HEK293 (cell line): ENCODE measurements around the gene SLC25A19.

Source experiments
- CTCF ChIA-PET: fragments of 350-600 bp; formaldehyde crosslinking; extraction: SDS; loops from one replicate; lab custom pipeline; 2021; ENCODE audit warnings: antibody characterized with exemption; lab: Yijun Ruan, JAX
- POLR2A ChIA-PET: fragments of 300-600 bp; formaldehyde crosslinking; extraction: SDS; loops from one replicate; lab custom pipeline; 2020; ENCODE audit warnings: antibody characterized with exemption, inconsistent platforms; lab: Yijun Ruan, JAX
- H3K27ac ChIP-seq: fragments of 200-500 bp; sonication (Bioruptor generic); 2 replicates; pipeline ENCODE4 v1.5.1; 2014; ENCODE audit warnings: low read depth, low read length, control low read depth, inconsistent platforms; ENCODE audit errors: extremely low read depth
- H3K36me3 ChIP-seq, 2 experiments: fragments of 200-500 bp in 1 of 2; sonication (Bioruptor generic) in 1 of 2; 1 replicate in 1 of 2; 2 replicates in 1 of 2; pipeline ENCODE4 v1.5.1; 2014 to 2017; ENCODE audit warnings: inconsistent platforms in 2 of 2, low read length in 2 of 2; ENCODE audit not compliant: control insufficient read depth in 2 of 2, insufficient read depth in 1 of 2
- H3K4me1 ChIP-seq: fragments of 200-500 bp; sonication (Bioruptor generic); 2 replicates; pipeline ENCODE4 v1.5.1; 2014; ENCODE audit warnings: mild to moderate bottlenecking, low read length, inconsistent platforms; ENCODE audit not compliant: control insufficient read depth, insufficient read depth
- H3K4me3 ChIP-seq: 2 replicates; pipeline ENCODE4 v1.5.1; 2011; ENCODE audit warnings: low read depth, mild to moderate bottlenecking, control low read depth, low read length, moderate library complexity
- H3K9me3 ChIP-seq: fragments of 200-500 bp; sonication (Bioruptor generic); 2 replicates; pipeline ENCODE4 v1.5.1; 2014; ENCODE audit warnings: low read depth, low read length, inconsistent platforms; ENCODE audit not compliant: control insufficient read depth, insufficient read depth
- KLF1 ChIP-seq: fragments of 450-650 bp; formaldehyde crosslinking; IDR thresholded peaks from 2 replicates; pipeline ENCODE4 v1.5.1; 2016; ENCODE audit warnings: missing biosample characterization, missing genetic modification characterization
- KLF16 ChIP-seq: fragments of 450-650 bp; formaldehyde crosslinking; IDR thresholded peaks from 2 replicates; pipeline ENCODE4 v1.5.1; 2017; ENCODE audit warnings: missing biosample characterization, missing genetic modification characterization
- KLF9 ChIP-seq: fragments of 450-650 bp; formaldehyde crosslinking; IDR thresholded peaks from 2 replicates; pipeline ENCODE4 v1.5.1; 2016; ENCODE audit warnings: missing biosample characterization, missing genetic modification characterization, low read depth
- OSR2 ChIP-seq: fragments of 450-650 bp; formaldehyde crosslinking; IDR thresholded peaks from 2 replicates; pipeline ENCODE4 v1.5.1; 2016; ENCODE audit warnings: missing biosample characterization, missing genetic modification characterization
- SP3 ChIP-seq: fragments of 450-650 bp; formaldehyde crosslinking; IDR thresholded peaks from 2 replicates; pipeline ENCODE4 v1.5.1; 2016; ENCODE audit warnings: missing biosample characterization, missing genetic modification characterization
- SP7 ChIP-seq: fragments of 450-650 bp; formaldehyde crosslinking; IDR thresholded peaks from 2 replicates; pipeline ENCODE4 v1.5.1; 2016; ENCODE audit warnings: missing biosample characterization, missing genetic modification characterization
- TRIM28 ChIP-seq: IDR thresholded peaks from 2 replicates; pipeline ENCODE4 v1.6.1; 2011; ENCODE audit warnings: low read length, control low read depth, borderline replicate concordance
- ZEB2 ChIP-seq: fragments of 450-650 bp; formaldehyde crosslinking; IDR thresholded peaks from 2 replicates; pipeline ENCODE4 v1.5.1; 2016; ENCODE audit warnings: missing biosample characterization, missing genetic modification characterization
- ZNF146 ChIP-seq: fragments of 450-650 bp; formaldehyde crosslinking; IDR thresholded peaks from 2 replicates; pipeline ENCODE4 v1.5.1; 2016; ENCODE audit warnings: missing biosample characterization, missing genetic modification characterization
- ZNF169 ChIP-seq: fragments of 450-650 bp; formaldehyde crosslinking; IDR thresholded peaks from 2 replicates; pipeline ENCODE4 v1.5.1; 2016; ENCODE audit warnings: missing biosample characterization, missing genetic modification characterization
- ZNF174 ChIP-seq: fragments of 450-650 bp; formaldehyde crosslinking; IDR thresholded peaks from 2 replicates; pipeline ENCODE4 v1.5.0; 2017; ENCODE audit warnings: missing biosample characterization, mild to moderate bottlenecking, missing genetic modification characterization
- ZNF239 ChIP-seq: fragments of 450-650 bp; formaldehyde crosslinking; IDR thresholded peaks from 2 replicates; pipeline ENCODE4 v1.5.1; 2016; ENCODE audit warnings: missing biosample characterization, missing genetic modification characterization
- ZNF24 ChIP-seq: fragments of 450-650 bp; formaldehyde crosslinking; IDR thresholded peaks from 2 replicates; pipeline ENCODE4 v1.5.1; 2016; ENCODE audit warnings: missing biosample characterization, missing genetic modification characterization
- ZNF302 ChIP-seq: fragments of 450-650 bp; formaldehyde crosslinking; IDR thresholded peaks from 2 replicates; pipeline ENCODE4 v1.5.1; 2016; ENCODE audit warnings: missing biosample characterization, missing genetic modification characterization, low read depth
- ZNF404 ChIP-seq: fragments of 450-650 bp; formaldehyde crosslinking; IDR thresholded peaks from 2 replicates; pipeline ENCODE4 v1.5.1; 2017; ENCODE audit warnings: missing biosample characterization, missing genetic modification characterization
- ZNF510 ChIP-seq: fragments of 450-650 bp; formaldehyde crosslinking; IDR thresholded peaks from 2 replicates; pipeline ENCODE4 v1.5.1; 2018; ENCODE audit warnings: mild to moderate bottlenecking, missing genetic modification characterization, missing biosample characterization; ENCODE audit not compliant: insufficient replicate concordance
- ZNF561 ChIP-seq: fragments of 450-650 bp; IDR thresholded peaks from 2 replicates; pipeline ENCODE4 v1.5.1; 2018; ENCODE audit warnings: missing biosample characterization, missing genetic modification characterization, borderline replicate concordance
- ZNF585B ChIP-seq: fragments of 450-650 bp; formaldehyde crosslinking; IDR thresholded peaks from 2 replicates; pipeline ENCODE4 v1.5.1; 2016; ENCODE audit warnings: missing biosample characterization, missing genetic modification characterization
- ZNF624 ChIP-seq: fragments of 450-650 bp; formaldehyde crosslinking; IDR thresholded peaks from 2 replicates; pipeline ENCODE4 v1.5.1; 2017; ENCODE audit warnings: missing biosample characterization, missing genetic modification characterization
- ZNF629 ChIP-seq: fragments of 450-650 bp; formaldehyde crosslinking; IDR thresholded peaks from 2 replicates; pipeline ENCODE4 v1.5.1; 2017; ENCODE audit warnings: missing biosample characterization, missing genetic modification characterization
- ZNF660 ChIP-seq: fragments of 450-650 bp; IDR thresholded peaks from 2 replicates; pipeline ENCODE4 v1.5.1; 2018; ENCODE audit warnings: missing biosample characterization, mild to moderate bottlenecking, missing genetic modification characterization
- ZNF777 ChIP-seq: fragments of 450-650 bp; formaldehyde crosslinking; IDR thresholded peaks from 2 replicates; pipeline ENCODE4 v1.5.1; 2017; ENCODE audit warnings: missing biosample characterization, missing genetic modification characterization, borderline replicate concordance
- ZXDB ChIP-seq: fragments of 450-650 bp; formaldehyde crosslinking; IDR thresholded peaks from 2 replicates; pipeline ENCODE4 v1.5.1; 2016; ENCODE audit warnings: missing biosample characterization, missing genetic modification characterization
- TF ChIP-seq, protein P1 (sequence below): fragments of 450-650 bp; formaldehyde crosslinking; IDR thresholded peaks from 2 replicates; pipeline ENCODE4 v1.5.1; 2016; ENCODE audit warnings: missing biosample characterization, missing genetic modification characterization
- TF ChIP-seq, protein P2 (sequence below): fragments of 450-650 bp; formaldehyde crosslinking; IDR thresholded peaks from 2 replicates; pipeline ENCODE4 v1.5.1; 2016; ENCODE audit warnings: missing biosample characterization, missing genetic modification characterization
- TF ChIP-seq, protein P3 (sequence below): fragments of 450-650 bp; IDR thresholded peaks from 2 replicates; pipeline ENCODE4 v1.5.1; 2018; ENCODE audit warnings: missing biosample characterization, mild to moderate bottlenecking, missing genetic modification characterization
- TF ChIP-seq, protein P4 (sequence below): fragments of 450-650 bp; formaldehyde crosslinking; IDR thresholded peaks from 2 replicates; pipeline ENCODE4 v1.5.1; 2016; ENCODE audit warnings: missing biosample characterization, missing genetic modification characterization
- TF ChIP-seq, protein P5 (sequence below): fragments of 450-650 bp; IDR thresholded peaks from 2 replicates; pipeline ENCODE4 v1.5.1; 2018; ENCODE audit warnings: missing biosample characterization, missing genetic modification characterization

SLC25A19 gene

DNA sequence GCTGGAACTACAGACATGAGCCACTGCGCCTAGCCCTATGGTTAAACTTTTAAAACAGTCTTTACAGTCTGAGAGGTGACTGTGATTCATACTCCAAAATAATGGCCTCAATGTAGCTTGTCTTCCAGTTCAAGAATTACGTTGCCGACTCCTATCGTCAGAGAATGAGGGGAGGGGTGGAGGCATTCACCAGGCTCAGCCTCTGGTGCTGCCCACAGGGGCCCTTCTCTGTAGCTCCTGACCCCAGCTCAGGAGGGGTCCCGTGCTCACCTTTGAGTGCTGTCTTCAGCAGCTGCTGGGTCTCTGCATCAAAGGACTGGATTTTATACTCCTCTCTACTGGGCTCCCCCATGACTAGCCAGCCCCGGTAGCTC, 19.4 kb downstream of the SLC25A19 start (continued):
- TF ChIP-seq ZNF624 (tag by site-specific recombination), result no peak
- TF ChIP-seq, protein P1, sequence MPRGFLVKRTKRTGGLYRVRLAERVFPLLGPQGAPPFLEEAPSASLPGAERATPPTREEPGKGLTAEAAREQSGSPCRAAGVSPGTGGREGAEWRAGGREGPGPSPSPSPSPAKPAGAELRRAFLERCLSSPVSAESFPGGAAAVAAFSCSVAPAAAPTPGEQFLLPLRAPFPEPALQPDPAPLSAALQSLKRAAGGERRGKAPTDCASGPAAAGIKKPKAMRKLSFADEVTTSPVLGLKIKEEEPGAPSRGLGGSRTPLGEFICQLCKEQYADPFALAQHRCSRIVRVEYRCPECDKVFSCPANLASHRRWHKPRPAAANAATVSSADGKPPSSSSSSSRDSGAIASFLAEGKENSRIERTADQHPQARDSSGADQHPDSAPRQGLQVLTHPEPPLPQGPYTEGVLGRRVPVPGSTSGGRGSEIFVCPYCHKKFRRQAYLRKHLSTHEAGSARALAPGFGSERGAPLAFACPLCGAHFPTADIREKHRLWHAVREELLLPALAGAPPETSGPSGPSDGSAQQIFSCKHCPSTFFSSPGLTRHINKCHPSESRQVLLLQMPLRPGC (tag by site-specific recombination), result no peak
- TF ChIP-seq ZNF302 (tag by site-specific recombination), result no peak
- TF ChIP-seq ZNF510 (tag by site-specific recombination), result no peak
- no peak for TF ChIP-seq ZNF585B
- TF ChIP-seq KLF16, result no peak
- no peak for TF ChIP-seq ZNF174 (tag by site-specific recombination)
- TF ChIP-seq ZNF660 (tag by site-specific recombination), result 0 out of 2 replicates have a peak, but pooled peaks have one; percentile 5
- no peak for TF ChIP-seq ZNF404 (tag by site-specific recombination)

DNA sequence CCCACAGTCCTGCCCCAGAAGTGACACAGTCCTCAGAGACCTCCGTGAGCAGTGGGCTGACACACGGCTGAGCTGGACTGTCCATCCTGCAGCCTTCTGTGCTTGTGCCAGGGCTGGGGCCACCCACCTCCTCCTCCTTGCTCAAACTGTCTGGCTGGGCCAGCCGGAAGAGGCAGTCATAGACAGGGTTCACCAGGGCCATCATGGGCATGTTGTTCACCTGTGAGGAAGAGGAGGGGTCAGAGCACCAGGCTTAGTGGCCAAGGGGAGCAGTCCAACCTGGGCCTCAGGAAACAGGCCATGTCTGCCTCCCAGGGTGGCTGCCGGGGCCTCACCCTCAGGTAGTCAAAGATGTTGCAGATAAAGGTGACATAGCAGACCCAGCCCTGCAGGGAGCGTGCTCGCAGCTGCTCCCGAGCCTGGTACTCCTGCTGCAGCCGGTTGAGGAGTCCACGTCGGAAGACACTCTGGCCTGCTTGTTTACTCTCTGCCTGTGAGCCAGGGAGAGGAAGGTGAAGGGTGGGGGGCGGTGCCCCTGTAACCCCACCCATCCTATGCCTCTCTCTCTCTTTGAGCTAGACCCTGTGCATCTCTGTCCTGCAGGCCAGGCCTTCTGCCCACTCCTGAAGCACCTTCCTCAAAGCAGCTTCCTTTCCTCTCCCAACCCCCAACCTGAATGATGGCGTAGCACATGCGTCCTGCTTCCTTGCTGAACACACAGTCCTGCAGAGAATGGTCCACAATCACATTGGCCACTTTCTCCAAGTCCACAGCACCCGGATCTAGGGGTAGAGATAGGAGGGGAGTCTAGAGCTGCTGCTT, 21.6 kb downstream of the SLC25A19 start:
- ChIA-PET POLR2A (interaction anchor here (0.7 to 5.2 kb wide), 8 partner anchors 18 to 249 kb away, joined by 3 to 26 read pairs (median 5); partner anchors contain the start of genes GRB2, NUP85, SLC25A19 and TSEN54), CTCF (interaction anchor here (0.7 to 4.6 kb wide), 5 partner anchors 29 to 254 kb away, joined by 3 to 22 read pairs (median 3); no protein-coding TSS in a partner anchor)
- Histone ChIP-seq H3K9me3 (no peaks in the 10 kb centered on the region), H3K4me3 (no peak overlapping the region), H3K36me3 (peaks cover 29 to 58% of the 10 kb centered on the region in 2 experiments), H3K4me1 (peaks cover 9% of the 10 kb centered on the region; the same call in 1 of the 2 replicates), H3K27ac (0 out of 2 replicates have a peak overlapping the region, but pooled peaks have one; percentile 21)
- TF ChIP-seq KLF1 (tag by site-specific recombination) (peak; percentile 90), ZXDB (no peak), SP7 (tag by site-specific recombination) (0 out of 2 replicates have a peak, but pooled peaks have one; percentile 9), ZNF239 (tag by site-specific recombination) (no peak), ZEB2 (tag by site-specific recombination) (peak; percentile 43; the same call in 1 of the 2 replicates), TRIM28 (0 out of 2 replicates have a peak, but pooled peaks have one; percentile 15), SP3 (tag by site-specific recombination) (peak; percentile 43; the same call in 1 of the 2 replicates), KLF9 (tag by site-specific recombination) (peak; percentile 39; the same call in 1 of the 2 replicates), ZNF302 (tag by site-specific recombination) (no peak), ZNF24 (no peak), ZNF169 (tag by site-specific recombination) (no peak), ZNF146 (no peak), ZNF777 (tag by site-specific recombination) (no peak), OSR2 (tag by site-specific recombination) (0 out of 2 replicates have a peak, but pooled peaks have one; percentile 47), ZNF561 (peak; percentile 37; the same call in 1 of the 2 replicates), ZNF629 (tag by site-specific recombination) (peak; percentile 25)
- TF ChIP-seq, protein P2, sequence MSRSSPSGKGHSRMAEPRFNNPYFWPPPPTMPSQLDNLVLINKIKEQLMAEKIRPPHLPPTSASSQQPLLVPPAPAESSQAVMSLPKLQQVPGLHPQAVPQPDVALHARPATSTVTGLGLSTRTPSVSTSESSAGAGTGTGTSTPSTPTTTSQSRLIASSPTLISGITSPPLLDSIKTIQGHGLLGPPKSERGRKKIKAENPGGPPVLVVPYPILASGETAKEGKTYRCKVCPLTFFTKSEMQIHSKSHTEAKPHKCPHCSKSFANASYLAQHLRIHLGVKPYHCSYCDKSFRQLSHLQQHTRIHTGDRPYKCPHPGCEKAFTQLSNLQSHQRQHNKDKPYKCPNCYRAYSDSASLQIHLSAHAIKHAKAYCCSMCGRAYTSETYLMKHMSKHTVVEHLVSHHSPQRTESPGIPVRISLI (tag by site-specific recombination), result no peak
- TF ChIP-seq, protein P3, sequence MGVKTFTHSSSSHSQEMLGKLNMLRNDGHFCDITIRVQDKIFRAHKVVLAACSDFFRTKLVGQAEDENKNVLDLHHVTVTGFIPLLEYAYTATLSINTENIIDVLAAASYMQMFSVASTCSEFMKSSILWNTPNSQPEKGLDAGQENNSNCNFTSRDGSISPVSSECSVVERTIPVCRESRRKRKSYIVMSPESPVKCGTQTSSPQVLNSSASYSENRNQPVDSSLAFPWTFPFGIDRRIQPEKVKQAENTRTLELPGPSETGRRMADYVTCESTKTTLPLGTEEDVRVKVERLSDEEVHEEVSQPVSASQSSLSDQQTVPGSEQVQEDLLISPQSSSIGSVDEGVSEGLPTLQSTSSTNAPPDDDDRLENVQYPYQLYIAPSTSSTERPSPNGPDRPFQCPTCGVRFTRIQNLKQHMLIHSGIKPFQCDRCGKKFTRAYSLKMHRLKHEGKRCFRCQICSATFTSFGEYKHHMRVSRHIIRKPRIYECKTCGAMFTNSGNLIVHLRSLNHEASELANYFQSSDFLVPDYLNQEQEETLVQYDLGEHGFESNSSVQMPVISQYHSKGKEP (tag by site-specific recombination), result peak; percentile 58; the same call in 1 of the 2 replicates
- TF ChIP-seq, protein P4, sequence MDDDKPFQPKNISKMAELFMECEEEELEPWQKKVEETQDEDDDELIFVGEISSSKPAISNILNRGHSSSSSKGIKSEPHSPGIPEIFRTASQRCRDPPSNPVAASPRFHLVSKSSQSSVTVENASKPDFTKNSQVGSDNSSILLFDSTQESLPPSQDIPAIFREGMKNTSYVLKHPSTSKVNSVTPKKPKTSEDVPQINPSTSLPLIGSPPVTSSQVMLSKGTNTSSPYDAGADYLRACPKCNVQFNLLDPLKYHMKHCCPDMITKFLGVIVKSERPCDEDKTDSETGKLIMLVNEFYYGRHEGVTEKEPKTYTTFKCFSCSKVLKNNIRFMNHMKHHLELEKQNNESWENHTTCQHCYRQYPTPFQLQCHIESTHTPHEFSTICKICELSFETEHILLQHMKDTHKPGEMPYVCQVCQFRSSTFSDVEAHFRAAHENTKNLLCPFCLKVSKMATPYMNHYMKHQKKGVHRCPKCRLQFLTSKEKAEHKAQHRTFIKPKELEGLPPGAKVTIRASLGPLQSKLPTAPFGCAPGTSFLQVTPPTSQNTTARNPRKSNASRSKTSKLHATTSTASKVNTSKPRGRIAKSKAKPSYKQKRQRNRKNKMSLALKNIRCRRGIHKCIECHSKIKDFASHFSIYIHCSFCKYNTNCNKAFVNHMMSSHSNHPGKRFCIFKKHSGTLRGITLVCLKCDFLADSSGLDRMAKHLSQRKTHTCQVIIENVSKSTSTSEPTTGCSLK, result no peak
- TF ChIP-seq, protein P5, sequence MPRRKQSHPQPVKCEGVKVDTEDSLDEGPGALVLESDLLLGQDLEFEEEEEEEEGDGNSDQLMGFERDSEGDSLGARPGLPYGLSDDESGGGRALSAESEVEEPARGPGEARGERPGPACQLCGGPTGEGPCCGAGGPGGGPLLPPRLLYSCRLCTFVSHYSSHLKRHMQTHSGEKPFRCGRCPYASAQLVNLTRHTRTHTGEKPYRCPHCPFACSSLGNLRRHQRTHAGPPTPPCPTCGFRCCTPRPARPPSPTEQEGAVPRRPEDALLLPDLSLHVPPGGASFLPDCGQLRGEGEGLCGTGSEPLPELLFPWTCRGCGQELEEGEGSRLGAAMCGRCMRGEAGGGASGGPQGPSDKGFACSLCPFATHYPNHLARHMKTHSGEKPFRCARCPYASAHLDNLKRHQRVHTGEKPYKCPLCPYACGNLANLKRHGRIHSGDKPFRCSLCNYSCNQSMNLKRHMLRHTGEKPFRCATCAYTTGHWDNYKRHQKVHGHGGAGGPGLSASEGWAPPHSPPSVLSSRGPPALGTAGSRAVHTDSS, result peak; percentile 38; the same call in 1 of the 2 replicates
